ENCODE results near the gene LRMDA. TPM values are rescaled to one million over a fixed set of nuclear protein-coding genes. Genes with fewer than 3 reads are reported as not detected.
"Not testable (repeated sequence)": the region's sequence is repeated elsewhere in the genome, so short reads cannot be mapped to it uniquely, and the experiment has no call there.

The LRMDA gene
- total RNA-seq, 6 donors from 2014 or later, result 12.8 to 185 (median 18.1) TPM

DNA sequence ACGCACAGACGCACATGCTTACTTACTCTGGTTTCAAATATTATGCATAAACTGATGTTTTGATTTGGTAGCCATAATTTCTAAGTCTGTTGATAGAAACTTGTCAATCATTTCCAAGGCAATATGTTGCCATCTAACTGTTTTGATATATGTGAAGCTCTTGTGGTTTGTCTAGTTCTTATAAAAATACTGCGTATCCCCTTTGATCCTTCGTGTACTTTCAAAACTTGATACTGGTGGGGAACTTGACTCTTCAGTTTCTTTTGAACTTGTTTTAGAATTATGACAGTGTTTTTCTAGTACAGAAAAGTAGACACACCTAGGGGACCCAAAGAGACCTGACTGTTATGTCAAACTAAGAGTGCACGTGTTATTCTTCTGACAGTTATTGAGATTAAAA is 708.0 kb downstream of the LRMDA start:
- WGBS, 2 donors, result 91 to 97% methylated on average over 5 of the region's 5 CpGs
- TF ChIP-seq POLR2A (IDR thresholded peaks at IDR 0.05) (no peak), EP300 (IDR thresholded peaks at IDR 0.05) (no peak), POLR2AphosphoS5 (IDR thresholded peaks at IDR 0.05) (no peak)
- TF ChIP-seq, protein P1, sequence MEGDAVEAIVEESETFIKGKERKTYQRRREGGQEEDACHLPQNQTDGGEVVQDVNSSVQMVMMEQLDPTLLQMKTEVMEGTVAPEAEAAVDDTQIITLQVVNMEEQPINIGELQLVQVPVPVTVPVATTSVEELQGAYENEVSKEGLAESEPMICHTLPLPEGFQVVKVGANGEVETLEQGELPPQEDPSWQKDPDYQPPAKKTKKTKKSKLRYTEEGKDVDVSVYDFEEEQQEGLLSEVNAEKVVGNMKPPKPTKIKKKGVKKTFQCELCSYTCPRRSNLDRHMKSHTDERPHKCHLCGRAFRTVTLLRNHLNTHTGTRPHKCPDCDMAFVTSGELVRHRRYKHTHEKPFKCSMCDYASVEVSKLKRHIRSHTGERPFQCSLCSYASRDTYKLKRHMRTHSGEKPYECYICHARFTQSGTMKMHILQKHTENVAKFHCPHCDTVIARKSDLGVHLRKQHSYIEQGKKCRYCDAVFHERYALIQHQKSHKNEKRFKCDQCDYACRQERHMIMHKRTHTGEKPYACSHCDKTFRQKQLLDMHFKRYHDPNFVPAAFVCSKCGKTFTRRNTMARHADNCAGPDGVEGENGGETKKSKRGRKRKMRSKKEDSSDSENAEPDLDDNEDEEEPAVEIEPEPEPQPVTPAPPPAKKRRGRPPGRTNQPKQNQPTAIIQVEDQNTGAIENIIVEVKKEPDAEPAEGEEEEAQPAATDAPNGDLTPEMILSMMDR (IDR thresholded peaks at IDR 0.05), result no peak
- Histone ChIP-seq H3K27me3 (no peaks in the 10 kb centered on the region), H3K4me1 (no peaks in the 10 kb centered on the region), H3K36me3 (no peaks in the 10 kb centered on the region), H3K27ac (no peak overlapping the region), H3K4me3 (no peak overlapping the region), H3K9me3 (no peaks in the 10 kb centered on the region)
- no peak for DNase-seq
- ATAC-seq (ENCODE audit: low FRiP score in 2 of 2), result no peak

DNA sequence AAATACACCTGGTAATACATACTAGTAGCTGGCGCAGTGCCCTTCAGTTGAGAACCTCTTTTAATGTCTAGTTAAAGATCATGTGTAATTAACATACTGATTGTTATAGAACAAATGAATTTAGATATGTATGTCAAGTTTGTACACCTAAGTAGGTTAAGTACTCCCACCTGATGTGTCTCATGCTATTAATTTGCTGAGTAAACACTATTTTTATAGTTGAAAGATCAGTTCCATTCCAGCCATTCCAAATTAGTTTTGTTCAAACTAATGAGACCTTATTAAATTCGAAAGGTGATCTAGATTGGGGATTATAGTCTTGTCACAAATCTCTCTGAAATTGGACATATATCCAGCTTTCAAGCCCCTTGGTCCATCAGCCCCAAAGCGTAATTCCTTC is 710.0 kb downstream of the LRMDA start:
- Histone ChIP-seq H3K36me3 (no peaks in the 10 kb centered on the region), H3K4me3 (no peak overlapping the region), H3K4me1 (no peaks in the 10 kb centered on the region), H3K27me3 (no peaks in the 10 kb centered on the region), H3K9me3 (no peaks in the 10 kb centered on the region), H3K27ac (no peak overlapping the region)
- WGBS, 2 donors, result 84 to 93% methylated on average over 3 of the region's 3 CpGs
- no peak for TF ChIP-seq POLR2AphosphoS5 (IDR thresholded peaks at IDR 0.05)
- TF ChIP-seq, protein P1 (IDR thresholded peaks at IDR 0.05), result no peak
- no peak for TF ChIP-seq POLR2A (IDR thresholded peaks at IDR 0.05)
- no peak for TF ChIP-seq EP300 (IDR thresholded peaks at IDR 0.05)
- DNase-seq (no peak), ATAC-seq (ENCODE audit: low FRiP score in 2 of 2) (no peak)

- not testable (repeated sequence) for ATAC-seq (ENCODE audit: low FRiP score in 2 of 2); DNase-seq; H3K27me3 ChIP-seq; H3K9me3 ChIP-seq; H3K36me3 ChIP-seq; H3K27ac ChIP-seq; H3K4me3 ChIP-seq
- peaks cover 4 to 18% (median 17%) of the 10 kb centered on the region in 4 donors for H3K4me1 ChIP-seq
- 85 to 93% methylated on average over 3 to 8 of the region's 8 CpGs for WGBS, 2 donors
Observed at GRCh38 chr10:76148217-76148616, 716.8 kb downstream of the LRMDA start.

- H3K27me3 ChIP-seq, result no peaks in the 10 kb centered on the region
- H3K9me3 ChIP-seq, result no peaks in the 10 kb centered on the region
- ATAC-seq (ENCODE audit: low FRiP score in 2 of 2) (no peak), DNase-seq (no peak)
- no peak overlapping the region for H3K27ac ChIP-seq
- H3K36me3 ChIP-seq, result no peaks in the 10 kb centered on the region
- TF ChIP-seq POLR2A (IDR thresholded peaks at IDR 0.05) (no peak), EP300 (IDR thresholded peaks at IDR 0.05) (no peak), POLR2AphosphoS5 (IDR thresholded peaks at IDR 0.05) (no peak)
- TF ChIP-seq, protein P1 (IDR thresholded peaks at IDR 0.05), result no peak
- WGBS, 2 donors, result 84 to 95% methylated on average over 1 of the region's 1 CpG
- H3K4me1 ChIP-seq, result peaks cover 4 to 18% (median 17%) of the 10 kb centered on the region in 4 donors
- no peak overlapping the region for H3K4me3 ChIP-seq
Observed at GRCh38 chr10:76149182-76149581, 717.8 kb downstream of the LRMDA start.

GRCh38 chr10:76149602-76150138 is 718.2 kb downstream of the LRMDA start:
- no peak for DNase-seq
- TF ChIP-seq, protein P1 (IDR thresholded peaks at IDR 0.05), result no peak
- TF ChIP-seq POLR2A (IDR thresholded peaks at IDR 0.05) (no peak), EP300 (IDR thresholded peaks at IDR 0.05) (no peak), POLR2AphosphoS5 (IDR thresholded peaks at IDR 0.05) (no peak)
- H3K4me3 ChIP-seq, result no peak overlapping the region
- H3K9me3 ChIP-seq, result no peaks in the 10 kb centered on the region
- peak overlapping the region; percentile 34 to 77 (median 55) for H3K27ac ChIP-seq
- peak in 1 of 2 donors; percentile 55 for ATAC-seq (ENCODE audit: low FRiP score in 2 of 2)
- H3K4me1 ChIP-seq, result peaks cover 4 to 18% (median 17%) of the 10 kb centered on the region in 4 donors
- no peaks in the 10 kb centered on the region for H3K27me3 ChIP-seq
- H3K36me3 ChIP-seq, result no peaks in the 10 kb centered on the region
- 95 to 98% methylated on average over 2 of the region's 2 CpGs for WGBS, 2 donors
